HG03439 (cell line): Measurements from ENCODE around the gene MYDGF.
A peak's percentile ranks its signal among the peaks of the same experiment; 100 is the strongest.

ENCODE experiments used
- ATAC-seq: cut with Tn5 transposase; IDR thresholded peaks from one replicate; pipeline ENCODE4 v1.9.1; 2021; ENCODE audit warnings: mild to moderate bottlenecking, moderate library complexity; ENCODE audit not compliant: unreplicated experiment

The MYDGF gene

GRCh38 chr19:4647676-4648644 is 22.2 kb downstream of the MYDGF start:
- no peak for ATAC-seq

GRCh38 chr19:4645718-4646117 is 24.4 kb downstream of the MYDGF start:
- no peak for ATAC-seq

- ATAC-seq = no peak
Measured at GRCh38 chr19:4642625-4643024, 27.5 kb downstream of the MYDGF start.

GRCh38 chr19:4641132-4641531 is 29.0 kb downstream of the MYDGF start:
- no peak for ATAC-seq

GRCh38 chr19:4640247-4641000 is 29.7 kb downstream of the MYDGF start:
- no peak for ATAC-seq

GRCh38 chr19:4639531-4640246 is 30.5 kb downstream of the MYDGF start:
- peak; percentile 4 for ATAC-seq

GRCh38 chr19:4638828-4639530 is 31.2 kb downstream of the MYDGF start, which contains the start of gene TNFAIP8L1:
TNFAIP8L1 (plus strand) TSS chr19:4639516; CDS start chr19:4651870, 12,354 bp downstream.
- peak; percentile 86 for ATAC-seq

- no peak for ATAC-seq
Measured at GRCh38 chr19:4638317-4638716, 31.8 kb downstream of the MYDGF start.

GRCh38 chr19:4636761-4637160 is 33.4 kb downstream of the MYDGF start:
- no peak for ATAC-seq

GRCh38 chr19:4636151-4636717 is 33.9 kb downstream of the MYDGF start:
- no peak for ATAC-seq

GRCh38 chr19:4635754-4636116 is 34.4 kb downstream of the MYDGF start:
- ATAC-seq = no peak

- no peak for ATAC-seq
Measured at GRCh38 chr19:4633140-4633967, 36.8 kb downstream of the MYDGF start.

GRCh38 chr19:4624733-4625362 is 45.3 kb downstream of the MYDGF start:
- ATAC-seq = no peak

- no peak for ATAC-seq
Measured at GRCh38 chr19:4624301-4624700, 45.8 kb downstream of the MYDGF start.

- ATAC-seq = no peak
Measured at GRCh38 chr19:4622695-4623421, 47.3 kb downstream of the MYDGF start.

GRCh38 chr19:4620675-4621074 is 49.5 kb downstream of the MYDGF start:
- ATAC-seq = no peak

- no peak for ATAC-seq
Measured at GRCh38 chr19:4619668-4620294, 50.4 kb downstream of the MYDGF start.

GRCh38 chr19:4618019-4618418 is 52.1 kb downstream of the MYDGF start:
- no peak for ATAC-seq
